ENCODE measurements around the gene SERPINE2.

DNA sequence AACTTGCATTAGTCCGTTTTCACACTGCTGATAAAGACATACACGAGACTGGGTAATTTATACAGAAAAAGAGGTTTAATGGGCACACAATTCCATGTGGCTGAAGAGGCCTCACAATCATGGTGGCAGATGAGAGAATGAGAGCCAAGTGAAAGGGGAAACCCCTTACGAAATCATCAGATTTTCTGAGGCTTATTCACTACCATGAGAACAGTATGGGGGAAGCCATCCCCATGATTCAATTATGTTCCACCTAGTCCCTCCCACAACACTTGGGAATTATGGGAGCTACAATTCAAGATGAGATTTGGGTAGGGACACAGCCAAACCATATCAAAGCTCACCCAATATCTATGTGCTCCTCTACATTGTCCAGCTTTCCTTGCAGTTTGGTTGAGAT, 16.0 kb upstream of the SERPINE2 start:
- TF ChIP-seq, protein P1, sequence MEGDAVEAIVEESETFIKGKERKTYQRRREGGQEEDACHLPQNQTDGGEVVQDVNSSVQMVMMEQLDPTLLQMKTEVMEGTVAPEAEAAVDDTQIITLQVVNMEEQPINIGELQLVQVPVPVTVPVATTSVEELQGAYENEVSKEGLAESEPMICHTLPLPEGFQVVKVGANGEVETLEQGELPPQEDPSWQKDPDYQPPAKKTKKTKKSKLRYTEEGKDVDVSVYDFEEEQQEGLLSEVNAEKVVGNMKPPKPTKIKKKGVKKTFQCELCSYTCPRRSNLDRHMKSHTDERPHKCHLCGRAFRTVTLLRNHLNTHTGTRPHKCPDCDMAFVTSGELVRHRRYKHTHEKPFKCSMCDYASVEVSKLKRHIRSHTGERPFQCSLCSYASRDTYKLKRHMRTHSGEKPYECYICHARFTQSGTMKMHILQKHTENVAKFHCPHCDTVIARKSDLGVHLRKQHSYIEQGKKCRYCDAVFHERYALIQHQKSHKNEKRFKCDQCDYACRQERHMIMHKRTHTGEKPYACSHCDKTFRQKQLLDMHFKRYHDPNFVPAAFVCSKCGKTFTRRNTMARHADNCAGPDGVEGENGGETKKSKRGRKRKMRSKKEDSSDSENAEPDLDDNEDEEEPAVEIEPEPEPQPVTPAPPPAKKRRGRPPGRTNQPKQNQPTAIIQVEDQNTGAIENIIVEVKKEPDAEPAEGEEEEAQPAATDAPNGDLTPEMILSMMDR (IDR thresholded peaks at IDR 0.05 in 8 of 11, conservative IDR thresholded peaks at IDR 0.05 in 3 of 11), result no peak
- no peak for TF ChIP-seq POLR2A (IDR thresholded peaks at IDR 0.05)
